K562 (cell line): ENCODE data around the gene GPR153. TPM values are rescaled to one million over a fixed set of nuclear protein-coding genes. Genes with fewer than 3 reads are reported as not detected.

ENCODE experiments used
- COPS2 ChIP-seq: fragments of 450-650 bp; conservative IDR thresholded peaks from 2 replicates; pipeline ENCODE4 v1.6.1; 2016; ENCODE audit warnings: mild to moderate bottlenecking, moderate library complexity
- PPARD ChIP-seq: fragments of 250-450 bp; sonication (Bioruptor Pico); IDR thresholded peaks from 2 replicates; pipeline ENCODE4 v1.8.0; 2022; ENCODE audit warnings: inconsistent platforms, mild to moderate bottlenecking, moderate library complexity
- SREBF1 ChIP-seq: fragments of 150-350 bp; IDR thresholded peaks from 2 replicates; pipeline ENCODE4 v1.6.1; 2014; ENCODE audit warnings: antibody characterized with exemption, low read depth, low read length, borderline replicate concordance
- TCF7 ChIP-seq: sonication (generic); IDR thresholded peaks from 2 replicates; pipeline ENCODE4 v1.6.1; 2016; ENCODE audit warnings: antibody characterized with exemption, borderline replicate concordance
- ZEB2 ChIP-seq: fragments of 450-650 bp; IDR thresholded peaks from 2 replicates; pipeline ENCODE4 v1.6.1; 2016
- ZNF282 ChIP-seq: sonication (generic); formaldehyde crosslinking; IDR thresholded peaks from 2 replicates; pipeline ENCODE4 v1.8.1; 2023; ENCODE audit warnings: missing genetic modification reagents
- ZNF324 ChIP-seq: fragments of 250-450 bp; sonication (Bioruptor Pico); IDR thresholded peaks from 2 replicates; pipeline ENCODE4 v1.4.0; 2020; ENCODE audit warnings: mild to moderate bottlenecking
- ZNF431 ChIP-seq: sonication (generic); formaldehyde crosslinking; IDR thresholded peaks from 2 replicates; pipeline ENCODE4 v1.8.0; 2022; ENCODE audit warnings: mild to moderate bottlenecking, missing genetic modification reagents
- polyA plus RNA-seq, 8 experiments: library from polyadenylated mRNA; depleted of rRNA in 4 of 8; stranded (reverse) in 5 of 8; unstranded in 3 of 8; fragments of >200 nt; fragmentation: Nextera tagmentation in 2 of 8; fragmentation: Illumina TruSeq in 1 of 8; extraction: Ambion mirVana in 2 of 8; extraction: Trizol in 1 of 8; gene quantifications; 2 replicates each; pipeline versions ENCODE4 v1.2.1 to v1.2.3, GENCODE V29; 2011 to 2014; ENCODE audit warnings: inconsistent platforms in 1 of 8, missing spikeins in 1 of 8
- total RNA-seq, 7 experiments: library from RNA; depleted of rRNA in 6 of 7; stranded (reverse); fragments of >200 nt in 6 of 7; fragmentation: Illumina TruSeq in 2 of 7; extraction: Trizol in 2 of 7; gene quantifications; 2 replicates each; pipeline versions ENCODE4 v1.2.1 to v1.2.3, GENCODE V29; 2011 to 2021; ENCODE audit warnings: low replicate concordance in 1 of 7
- TF ChIP-seq, protein P1 (sequence below): IDR thresholded peaks from 3 replicates; pipeline ENCODE4 v1.6.1; 2011; ENCODE audit warnings: borderline replicate concordance, mild to moderate bottlenecking; ENCODE audit not compliant: insufficient read length, insufficient read depth
- TF ChIP-seq, protein P2 (sequence below): fragments of 450-650 bp; IDR thresholded peaks from 2 replicates; pipeline ENCODE4 v1.6.1; 2016
- TF ChIP-seq, protein P3 (sequence below): fragments of 250-450 bp; sonication (Bioruptor Pico); IDR thresholded peaks from 2 replicates; pipeline ENCODE4 v1.8.0; 2021; ENCODE audit warnings: mild to moderate bottlenecking, moderate library complexity
- TF ChIP-seq, protein P4 (sequence below): fragments of 450-650 bp; formaldehyde crosslinking; IDR thresholded peaks from 2 replicates; pipeline ENCODE4 v1.4.0; 2022; ENCODE audit warnings: missing genetic modification characterization
- TF ChIP-seq, protein P5 (sequence below): sonication (generic); formaldehyde crosslinking; IDR thresholded peaks from 2 replicates; pipeline ENCODE4 v1.8.0; 2022; ENCODE audit warnings: mild to moderate bottlenecking, missing genetic modification reagents
- TF ChIP-seq, protein P6 (sequence below): sonication (generic); formaldehyde crosslinking; IDR thresholded peaks from 2 replicates; pipeline ENCODE4 v1.8.1; 2022; ENCODE audit warnings: missing genetic modification reagents
- TF ChIP-seq, protein P7 (sequence below), 2 experiments: fragments of 250-450 bp in 1 of 2; fragments of 450-650 bp in 1 of 2; sonication (Bioruptor Pico) in 1 of 2; IDR thresholded peaks; 2 replicates each; pipeline versions ENCODE4 v1.6.1 to v1.8.0; 2016 to 2021; ENCODE audit warnings: mild to moderate bottlenecking in 2 of 2, moderate library complexity in 2 of 2, missing compliant biosample characterization in 1 of 2, missing genetic modification characterization in 1 of 2

The GPR153 gene
- total and polyA plus RNA-seq, 9 of the 15 experiments (the other 6 are each of a cell fraction or from before 2014, with no cell fraction given): 0.01 to 1.5 (median 0.51) TPM

DNA sequence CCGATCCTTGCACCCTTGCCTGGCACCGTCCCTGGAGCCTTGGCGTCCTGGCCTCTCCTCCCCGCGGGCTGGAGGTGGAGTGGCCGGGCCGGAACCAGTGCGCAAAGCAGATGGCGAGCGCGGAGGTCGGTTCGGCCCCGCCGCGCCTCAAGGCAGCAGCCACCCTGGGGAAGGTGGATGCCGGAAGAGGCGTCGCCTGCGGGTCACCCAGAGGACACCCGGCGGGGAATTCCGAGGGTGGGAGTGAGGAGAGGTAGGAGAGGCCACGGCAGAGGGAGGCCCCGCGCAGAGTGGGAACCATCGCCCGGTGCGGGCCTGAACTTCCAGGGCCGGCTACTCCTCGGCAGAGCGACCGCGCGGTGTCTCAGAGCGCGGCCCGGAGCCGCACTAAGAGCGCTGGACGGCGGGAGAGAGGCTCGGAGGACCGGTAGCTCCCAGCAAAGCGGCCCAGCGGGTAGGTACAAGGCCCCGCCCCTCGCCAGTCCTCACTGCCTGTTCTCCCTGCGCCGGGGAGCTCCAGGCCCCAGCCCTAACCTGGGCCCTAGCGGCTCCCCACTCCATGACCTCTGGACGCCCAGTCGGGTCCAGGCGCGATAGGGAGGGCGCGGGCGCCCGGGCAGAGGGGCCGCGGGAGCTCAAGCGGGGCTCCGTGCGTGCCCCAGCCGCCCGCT lies 54.9 kb downstream of the GPR153 start, which contains the start of gene RNF207 (continued):
- TF ChIP-seq, protein P1, sequence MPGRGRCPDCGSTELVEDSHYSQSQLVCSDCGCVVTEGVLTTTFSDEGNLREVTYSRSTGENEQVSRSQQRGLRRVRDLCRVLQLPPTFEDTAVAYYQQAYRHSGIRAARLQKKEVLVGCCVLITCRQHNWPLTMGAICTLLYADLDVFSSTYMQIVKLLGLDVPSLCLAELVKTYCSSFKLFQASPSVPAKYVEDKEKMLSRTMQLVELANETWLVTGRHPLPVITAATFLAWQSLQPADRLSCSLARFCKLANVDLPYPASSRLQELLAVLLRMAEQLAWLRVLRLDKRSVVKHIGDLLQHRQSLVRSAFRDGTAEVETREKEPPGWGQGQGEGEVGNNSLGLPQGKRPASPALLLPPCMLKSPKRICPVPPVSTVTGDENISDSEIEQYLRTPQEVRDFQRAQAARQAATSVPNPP: no peak
- TF ChIP-seq PPARD: no peak
- TF ChIP-seq, protein P2, sequence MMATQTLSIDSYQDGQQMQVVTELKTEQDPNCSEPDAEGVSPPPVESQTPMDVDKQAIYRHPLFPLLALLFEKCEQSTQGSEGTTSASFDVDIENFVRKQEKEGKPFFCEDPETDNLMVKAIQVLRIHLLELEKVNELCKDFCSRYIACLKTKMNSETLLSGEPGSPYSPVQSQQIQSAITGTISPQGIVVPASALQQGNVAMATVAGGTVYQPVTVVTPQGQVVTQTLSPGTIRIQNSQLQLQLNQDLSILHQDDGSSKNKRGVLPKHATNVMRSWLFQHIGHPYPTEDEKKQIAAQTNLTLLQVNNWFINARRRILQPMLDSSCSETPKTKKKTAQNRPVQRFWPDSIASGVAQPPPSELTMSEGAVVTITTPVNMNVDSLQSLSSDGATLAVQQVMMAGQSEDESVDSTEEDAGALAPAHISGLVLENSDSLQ: no peak
- TF ChIP-seq ZNF431: no peak
- TF ChIP-seq SREBF1: no peak
- TF ChIP-seq, protein P3, sequence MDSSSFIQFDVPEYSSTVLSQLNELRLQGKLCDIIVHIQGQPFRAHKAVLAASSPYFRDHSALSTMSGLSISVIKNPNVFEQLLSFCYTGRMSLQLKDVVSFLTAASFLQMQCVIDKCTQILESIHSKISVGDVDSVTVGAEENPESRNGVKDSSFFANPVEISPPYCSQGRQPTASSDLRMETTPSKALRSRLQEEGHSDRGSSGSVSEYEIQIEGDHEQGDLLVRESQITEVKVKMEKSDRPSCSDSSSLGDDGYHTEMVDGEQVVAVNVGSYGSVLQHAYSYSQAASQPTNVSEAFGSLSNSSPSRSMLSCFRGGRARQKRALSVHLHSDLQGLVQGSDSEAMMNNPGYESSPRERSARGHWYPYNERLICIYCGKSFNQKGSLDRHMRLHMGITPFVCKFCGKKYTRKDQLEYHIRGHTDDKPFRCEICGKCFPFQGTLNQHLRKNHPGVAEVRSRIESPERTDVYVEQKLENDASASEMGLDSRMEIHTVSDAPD: no peak
- TF ChIP-seq ZNF282 (CRISPR knock-in tag): no peak
- TF ChIP-seq, protein P4, sequence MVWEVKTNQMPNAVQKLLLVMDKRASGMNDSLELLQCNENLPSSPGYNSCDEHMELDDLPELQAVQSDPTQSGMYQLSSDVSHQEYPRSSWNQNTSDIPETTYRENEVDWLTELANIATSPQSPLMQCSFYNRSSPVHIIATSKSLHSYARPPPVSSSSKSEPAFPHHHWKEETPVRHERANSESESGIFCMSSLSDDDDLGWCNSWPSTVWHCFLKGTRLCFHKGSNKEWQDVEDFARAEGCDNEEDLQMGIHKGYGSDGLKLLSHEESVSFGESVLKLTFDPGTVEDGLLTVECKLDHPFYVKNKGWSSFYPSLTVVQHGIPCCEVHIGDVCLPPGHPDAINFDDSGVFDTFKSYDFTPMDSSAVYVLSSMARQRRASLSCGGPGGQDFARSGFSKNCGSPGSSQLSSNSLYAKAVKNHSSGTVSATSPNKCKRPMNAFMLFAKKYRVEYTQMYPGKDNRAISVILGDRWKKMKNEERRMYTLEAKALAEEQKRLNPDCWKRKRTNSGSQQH (CRISPR knock-in tag): no peak
- no peak for TF ChIP-seq ZEB2
- no peak for TF ChIP-seq ZNF324 (CRISPR knock-in tag)
- TF ChIP-seq, protein P5, sequence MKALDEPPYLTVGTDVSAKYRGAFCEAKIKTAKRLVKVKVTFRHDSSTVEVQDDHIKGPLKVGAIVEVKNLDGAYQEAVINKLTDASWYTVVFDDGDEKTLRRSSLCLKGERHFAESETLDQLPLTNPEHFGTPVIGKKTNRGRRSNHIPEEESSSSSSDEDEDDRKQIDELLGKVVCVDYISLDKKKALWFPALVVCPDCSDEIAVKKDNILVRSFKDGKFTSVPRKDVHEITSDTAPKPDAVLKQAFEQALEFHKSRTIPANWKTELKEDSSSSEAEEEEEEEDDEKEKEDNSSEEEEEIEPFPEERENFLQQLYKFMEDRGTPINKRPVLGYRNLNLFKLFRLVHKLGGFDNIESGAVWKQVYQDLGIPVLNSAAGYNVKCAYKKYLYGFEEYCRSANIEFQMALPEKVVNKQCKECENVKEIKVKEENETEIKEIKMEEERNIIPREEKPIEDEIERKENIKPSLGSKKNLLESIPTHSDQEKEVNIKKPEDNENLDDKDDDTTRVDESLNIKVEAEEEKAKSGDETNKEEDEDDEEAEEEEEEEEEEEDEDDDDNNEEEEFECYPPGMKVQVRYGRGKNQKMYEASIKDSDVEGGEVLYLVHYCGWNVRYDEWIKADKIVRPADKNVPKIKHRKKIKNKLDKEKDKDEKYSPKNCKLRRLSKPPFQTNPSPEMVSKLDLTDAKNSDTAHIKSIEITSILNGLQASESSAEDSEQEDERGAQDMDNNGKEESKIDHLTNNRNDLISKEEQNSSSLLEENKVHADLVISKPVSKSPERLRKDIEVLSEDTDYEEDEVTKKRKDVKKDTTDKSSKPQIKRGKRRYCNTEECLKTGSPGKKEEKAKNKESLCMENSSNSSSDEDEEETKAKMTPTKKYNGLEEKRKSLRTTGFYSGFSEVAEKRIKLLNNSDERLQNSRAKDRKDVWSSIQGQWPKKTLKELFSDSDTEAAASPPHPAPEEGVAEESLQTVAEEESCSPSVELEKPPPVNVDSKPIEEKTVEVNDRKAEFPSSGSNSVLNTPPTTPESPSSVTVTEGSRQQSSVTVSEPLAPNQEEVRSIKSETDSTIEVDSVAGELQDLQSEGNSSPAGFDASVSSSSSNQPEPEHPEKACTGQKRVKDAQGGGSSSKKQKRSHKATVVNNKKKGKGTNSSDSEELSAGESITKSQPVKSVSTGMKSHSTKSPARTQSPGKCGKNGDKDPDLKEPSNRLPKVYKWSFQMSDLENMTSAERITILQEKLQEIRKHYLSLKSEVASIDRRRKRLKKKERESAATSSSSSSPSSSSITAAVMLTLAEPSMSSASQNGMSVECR (CRISPR knock-in tag): peak; percentile 47; the same call in 1 of the 2 replicates
- TF ChIP-seq, protein P6, sequence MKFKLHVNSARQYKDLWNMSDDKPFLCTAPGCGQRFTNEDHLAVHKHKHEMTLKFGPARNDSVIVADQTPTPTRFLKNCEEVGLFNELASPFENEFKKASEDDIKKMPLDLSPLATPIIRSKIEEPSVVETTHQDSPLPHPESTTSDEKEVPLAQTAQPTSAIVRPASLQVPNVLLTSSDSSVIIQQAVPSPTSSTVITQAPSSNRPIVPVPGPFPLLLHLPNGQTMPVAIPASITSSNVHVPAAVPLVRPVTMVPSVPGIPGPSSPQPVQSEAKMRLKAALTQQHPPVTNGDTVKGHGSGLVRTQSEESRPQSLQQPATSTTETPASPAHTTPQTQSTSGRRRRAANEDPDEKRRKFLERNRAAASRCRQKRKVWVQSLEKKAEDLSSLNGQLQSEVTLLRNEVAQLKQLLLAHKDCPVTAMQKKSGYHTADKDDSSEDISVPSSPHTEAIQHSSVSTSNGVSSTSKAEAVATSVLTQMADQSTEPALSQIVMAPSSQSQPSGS (CRISPR knock-in tag): no peak
- TF ChIP-seq COPS2: no peak
- no peak; the same call in 1 of the 2 replicates for TF ChIP-seq TCF7
- TF ChIP-seq, protein P7, sequence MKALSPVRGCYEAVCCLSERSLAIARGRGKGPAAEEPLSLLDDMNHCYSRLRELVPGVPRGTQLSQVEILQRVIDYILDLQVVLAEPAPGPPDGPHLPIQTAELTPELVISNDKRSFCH (CRISPR knock-in tag; IDR thresholded peaks at IDR 0.05): no peak
- TF ChIP-seq, protein P7 (tag; IDR thresholded peaks at IDR 0.05): 0 out of 2 replicates have a peak, but pooled peaks have one; percentile 17
